Right hindlimb (tissue), 1 donor: ENCODE data around the gene DCHS2.

ENCODE experiments used
- DNase-seq: peaks from one replicate; pipeline ENCODE4 v3.0.0-alpha.2; 2018

Gene DCHS2

GRCh38 chr4:154491341-154492271 is at the start of gene DCHS2:
TSS of gene DCHS2 (minus strand) at chr4:154491799. CDS start at chr4:154491355, 444 bp downstream.
- peak; percentile 79 for DNase-seq

GRCh38 chr4:154534296-154534695 is 42.7 kb upstream of the DCHS2 start:
- DNase-seq: no peak

- DNase-seq: no peak
These were observed 38.3 kb upstream of the DCHS2 start for GRCh38 chr4:154529728-154530519.

- no peak for DNase-seq
These were observed 37.3 kb upstream of the DCHS2 start for GRCh38 chr4:154528869-154529268.

GRCh38 chr4:154527308-154527707 is 35.7 kb upstream of the DCHS2 start:
- DNase-seq: no peak

GRCh38 chr4:154526151-154526550 is 34.6 kb upstream of the DCHS2 start:
- no peak for DNase-seq

- DNase-seq: no peak
These were observed 30.0 kb upstream of the DCHS2 start for GRCh38 chr4:154521607-154522006.

GRCh38 chr4:154519214-154519613 is 27.6 kb upstream of the DCHS2 start:
- no peak for DNase-seq

GRCh38 chr4:154517591-154517990 is 26.0 kb upstream of the DCHS2 start:
- DNase-seq: no peak

- no peak for DNase-seq
These were observed 24.9 kb upstream of the DCHS2 start for GRCh38 chr4:154516318-154517029.

GRCh38 chr4:154511981-154512380 is 20.4 kb upstream of the DCHS2 start:
- no peak for DNase-seq

- no peak for DNase-seq
These were observed 19.9 kb upstream of the DCHS2 start for GRCh38 chr4:154511548-154511947.

- no peak for DNase-seq
These were observed 15.6 kb upstream of the DCHS2 start for GRCh38 chr4:154507156-154507555.

GRCh38 chr4:154506253-154506652 is 14.7 kb upstream of the DCHS2 start:
- DNase-seq: no peak

- no peak for DNase-seq
These were observed 12.0 kb upstream of the DCHS2 start for GRCh38 chr4:154503598-154503997.

GRCh38 chr4:154502111-154502510 is 10.5 kb upstream of the DCHS2 start:
- no peak for DNase-seq

- DNase-seq: peak; percentile 71
These were observed 6.3 kb upstream of the DCHS2 start for GRCh38 chr4:154497889-154498288.

GRCh38 chr4:154495867-154496266 is 4.3 kb upstream of the DCHS2 start:
- no peak for DNase-seq

- DNase-seq: no peak
These were observed 689 bp upstream of the DCHS2 start for GRCh38 chr4:154492288-154492687.

- DNase-seq: peak; percentile 56
These were observed 837 bp downstream of the DCHS2 start for GRCh38 chr4:154490583-154491340.

GRCh38 chr4:154490234-154490582 is 1.4 kb downstream of the DCHS2 start:
- DNase-seq: no peak

- peak; percentile 35 for DNase-seq
These were observed 1.9 kb downstream of the DCHS2 start for GRCh38 chr4:154489558-154490233.
